Measurements from ENCODE around the gene LST1.
A peak's percentile ranks its signal among the peaks of the same experiment; 100 is the strongest.

The LST1 gene

DNA sequence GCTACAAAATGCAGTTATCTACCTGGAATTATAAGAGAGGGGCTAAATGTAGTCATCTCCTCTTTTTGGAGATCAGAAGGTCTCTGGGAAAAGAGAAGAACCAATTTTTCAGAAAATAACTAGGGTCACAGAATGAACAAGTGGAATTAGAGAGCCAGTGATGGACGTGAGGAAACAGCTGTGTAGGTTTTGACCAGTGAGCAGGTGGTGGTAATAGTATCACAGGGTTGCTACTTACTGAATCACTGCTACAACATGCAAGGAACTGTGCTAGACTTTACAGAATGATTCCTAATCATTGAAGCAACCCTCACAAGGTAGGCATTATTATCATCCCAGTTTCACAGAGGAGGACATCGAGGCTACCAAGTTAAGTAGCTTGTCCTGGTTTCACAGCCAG lies 41.4 kb upstream of the LST1 start:
- no peak for DNase-seq (ENCODE audit: low read depth)
- no peak overlapping the region for H3K4me3 ChIP-seq (ENCODE audit: low read depth, low read length)
- TF ChIP-seq, protein P1, sequence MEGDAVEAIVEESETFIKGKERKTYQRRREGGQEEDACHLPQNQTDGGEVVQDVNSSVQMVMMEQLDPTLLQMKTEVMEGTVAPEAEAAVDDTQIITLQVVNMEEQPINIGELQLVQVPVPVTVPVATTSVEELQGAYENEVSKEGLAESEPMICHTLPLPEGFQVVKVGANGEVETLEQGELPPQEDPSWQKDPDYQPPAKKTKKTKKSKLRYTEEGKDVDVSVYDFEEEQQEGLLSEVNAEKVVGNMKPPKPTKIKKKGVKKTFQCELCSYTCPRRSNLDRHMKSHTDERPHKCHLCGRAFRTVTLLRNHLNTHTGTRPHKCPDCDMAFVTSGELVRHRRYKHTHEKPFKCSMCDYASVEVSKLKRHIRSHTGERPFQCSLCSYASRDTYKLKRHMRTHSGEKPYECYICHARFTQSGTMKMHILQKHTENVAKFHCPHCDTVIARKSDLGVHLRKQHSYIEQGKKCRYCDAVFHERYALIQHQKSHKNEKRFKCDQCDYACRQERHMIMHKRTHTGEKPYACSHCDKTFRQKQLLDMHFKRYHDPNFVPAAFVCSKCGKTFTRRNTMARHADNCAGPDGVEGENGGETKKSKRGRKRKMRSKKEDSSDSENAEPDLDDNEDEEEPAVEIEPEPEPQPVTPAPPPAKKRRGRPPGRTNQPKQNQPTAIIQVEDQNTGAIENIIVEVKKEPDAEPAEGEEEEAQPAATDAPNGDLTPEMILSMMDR (IDR thresholded peaks at IDR 0.05; ENCODE audit: low read depth, low read length, missing control alignments), result no peak

GRCh38 chr6:31545291-31545690 lies 40.8 kb upstream of the LST1 start:
- TF ChIP-seq, protein P1 (IDR thresholded peaks at IDR 0.05; ENCODE audit: low read depth, low read length, missing control alignments), result no peak
- no peak overlapping the region for H3K4me3 ChIP-seq (ENCODE audit: low read depth, low read length)
- no peak for DNase-seq (ENCODE audit: low read depth)

- peak; percentile 69 for DNase-seq (ENCODE audit: low read depth)
- H3K4me3 ChIP-seq (ENCODE audit: low read depth, low read length), result peak within 1 kb of the TSS; percentile 56
- TF ChIP-seq, protein P1 (IDR thresholded peaks at IDR 0.05; ENCODE audit: low read depth, low read length, missing control alignments), result peak; percentile 97
Observed at GRCh38 chr6:31546339-31546957, 39.6 kb upstream of the LST1 start, which contains the start of gene ATP6V1G2. Gene ATP6V1G2 (minus strand): TSS chr6:31546608. CDS start chr6:31546559, 49 bp downstream.

- DNase-seq (ENCODE audit: low read depth), result peak; percentile 95
- TF ChIP-seq, protein P1 (IDR thresholded peaks at IDR 0.05; ENCODE audit: low read depth, low read length, missing control alignments), result no peak
Observed at GRCh38 chr6:31546958-31547726, 38.9 kb upstream of the LST1 start, which contains the start of gene NFKBIL1. Gene NFKBIL1 (plus strand): TSS chr6:31547608. CDS start chr6:31547695, 87 bp downstream.

DNA sequence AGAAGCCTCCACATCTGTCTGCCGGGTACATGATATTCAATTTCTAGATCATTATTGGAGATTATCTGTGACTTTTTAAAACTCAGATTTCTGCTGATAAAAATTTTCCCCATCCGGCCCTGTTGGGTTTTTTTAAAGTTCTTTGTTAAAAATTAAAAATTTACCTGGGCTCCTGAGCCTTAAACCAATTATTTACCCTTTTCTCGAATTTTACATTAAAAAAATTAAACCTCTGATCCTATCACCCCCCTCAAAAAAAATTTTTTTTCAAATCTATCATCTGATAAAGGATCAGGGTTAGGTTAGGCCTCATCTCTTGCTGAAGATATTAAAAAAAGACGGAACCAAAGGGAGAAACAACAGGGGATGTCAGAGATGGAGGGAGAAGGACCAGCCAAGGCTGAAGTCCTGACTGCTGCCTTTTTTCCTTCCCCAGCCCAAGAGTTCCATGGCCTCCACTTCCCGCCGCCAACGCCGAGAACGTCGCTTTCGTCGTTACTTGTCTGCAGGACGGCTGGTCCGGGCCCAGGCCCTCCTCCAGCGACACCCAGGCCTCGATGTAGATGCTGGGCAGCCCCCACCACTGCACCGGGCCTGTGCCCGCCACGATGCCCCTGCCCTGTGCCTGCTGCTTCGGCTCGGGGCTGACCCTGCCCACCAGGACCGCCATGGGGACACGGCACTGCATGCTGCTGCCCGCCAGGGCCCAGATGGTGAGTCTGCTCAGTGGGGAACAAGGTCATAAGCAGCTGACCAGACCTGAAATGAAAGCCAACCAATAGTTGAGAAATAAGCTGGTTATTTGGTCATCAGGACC lies 38.1 kb upstream of the LST1 start:
- TF ChIP-seq, protein P1 (IDR thresholded peaks at IDR 0.05; ENCODE audit: low read depth, low read length, missing control alignments), result no peak
- no peak for DNase-seq (ENCODE audit: low read depth)

More at GRCh38 chr6:31546958-31547726, 38.9 kb upstream of the LST1 start, which contains the start of gene NFKBIL1:
- H3K4me3 ChIP-seq (ENCODE audit: low read depth, low read length), result peak within 1 kb of the TSS; percentile 56

GRCh38 chr6:31548544-31548873 lies 37.6 kb upstream of the LST1 start:
- DNase-seq (ENCODE audit: low read depth), result no peak
- H3K4me3 ChIP-seq (ENCODE audit: low read depth, low read length), result peak overlapping the region; percentile 56; the same call in 1 of the 2 replicates
- TF ChIP-seq, protein P1 (IDR thresholded peaks at IDR 0.05; ENCODE audit: low read depth, low read length, missing control alignments), result no peak

More for the DNA sequence above, 38.1 kb upstream of the LST1 start:
- peak overlapping the region; percentile 56 for H3K4me3 ChIP-seq (ENCODE audit: low read depth, low read length)

All from GM12864 (cell line).